Vagina (tissue), 2 donors: ENCODE results near the gene NAA20. TPM values are rescaled to one million over a fixed set of nuclear protein-coding genes. Genes with fewer than 3 reads are reported as not detected.

Experiments used
- DNase-seq, 2 donors: peaks; one replicate each; pipeline ENCODE4 v3.0.0-alpha.2; 2017; ENCODE audit errors: extremely low spot score in 2 of 2
- H3K27ac ChIP-seq: fragments of 200-600 bp; sonication (generic); one replicate; pipeline ENCODE4 v1.5.1; 2019
- H3K27me3 ChIP-seq: fragments of 200-600 bp; sonication (generic); one replicate; pipeline ENCODE4 v1.5.1; 2019
- H3K36me3 ChIP-seq, 2 donors: fragments of 200-600 bp; sonication (generic); one replicate each; pipeline ENCODE4 v1.5.1; 2017 to 2019
- H3K4me1 ChIP-seq: fragments of 200-600 bp; sonication (generic); one replicate; pipeline ENCODE4 v1.5.1; 2019
- H3K4me3 ChIP-seq, 2 donors: fragments of 200-600 bp; sonication (generic); 1 replicate in 1 of 2; 2 replicates in 1 of 2; pipeline ENCODE4 v1.5.1; 2016 to 2019
- H3K9me3 ChIP-seq: fragments of 200-600 bp; sonication (generic); one replicate; pipeline ENCODE4 v1.5.1; 2019
- CTCF ChIP-seq, 3 experiments: fragments of 450-650 bp in 2 of 3; fragments of 200-600 bp in 1 of 3; sonication (generic) in 1 of 3; IDR thresholded peaks; one replicate each; pipeline ENCODE4 v1.5.1; 2017 to 2019; ENCODE audit warnings: antibody characterized with exemption in 3 of 3, mild to moderate bottlenecking in 2 of 3, moderate library complexity in 2 of 3
- POLR2A ChIP-seq, 2 donors: fragments of 450-650 bp; IDR thresholded peaks; one replicate each; pipeline ENCODE4 v1.6.1; 2017; ENCODE audit warnings: antibody characterized with exemption in 2 of 2, mild to moderate bottlenecking in 2 of 2, moderate library complexity in 2 of 2
- POLR2AphosphoS5 ChIP-seq, 2 donors: sonication (generic); formaldehyde crosslinking; IDR thresholded peaks; one replicate each; pipeline ENCODE4 v1.9.0; 2017; ENCODE audit warnings: antibody characterized with exemption in 2 of 2, mild to moderate bottlenecking in 2 of 2, low read depth in 1 of 2; ENCODE audit not compliant: insufficient read depth in 1 of 2
- intact Hi-C: fragments of 100-400 bp; cut with DNase I; formaldehyde crosslinking; loops from one replicate; pipeline ENCODE4 v1.15.1; 2023
- total RNA-seq: library from RNA; depleted of rRNA; stranded (reverse); fragments of >200 nt; gene quantifications from one replicate; pipeline ENCODE4 v1.2.3, GENCODE V29; 2016

NAA20 gene
- total RNA-seq, 1 donor from 2014 or later: 28.2 TPM

GRCh38 chr20:20073801-20074371 is 56.7 kb downstream of the NAA20 start:
- TF ChIP-seq POLR2A (IDR thresholded peaks at IDR 0.05): no peak
- no peak for TF ChIP-seq POLR2AphosphoS5 (IDR thresholded peaks at IDR 0.05; ENCODE audit: insufficient read depth in 1 of 2, low read depth in 1 of 2)
- no peak for TF ChIP-seq CTCF (IDR thresholded peaks at IDR 0.05)
- intact Hi-C loops: no loop called here
- H3K4me1 ChIP-seq: no peaks in the 10 kb centered on the region

GRCh38 chr20:20075032-20075431 is 57.9 kb downstream of the NAA20 start:
- intact Hi-C loops: no loop called here
- no peaks in the 10 kb centered on the region for H3K36me3 ChIP-seq
- H3K4me3 ChIP-seq: no peak overlapping the region
- H3K27ac ChIP-seq: no peak overlapping the region
- no peaks in the 10 kb centered on the region for H3K27me3 ChIP-seq
- DNase-seq: no peak
- no peaks in the 10 kb centered on the region for H3K9me3 ChIP-seq
- no peaks in the 10 kb centered on the region for H3K4me1 ChIP-seq
- TF ChIP-seq CTCF (IDR thresholded peaks at IDR 0.05) (no peak), POLR2A (IDR thresholded peaks at IDR 0.05) (no peak), POLR2AphosphoS5 (IDR thresholded peaks at IDR 0.05; ENCODE audit: insufficient read depth in 1 of 2, low read depth in 1 of 2) (no peak)

More at GRCh38 chr20:20073801-20074371, 56.7 kb downstream of the NAA20 start:
- no peak for DNase-seq
- H3K27me3 ChIP-seq: no peaks in the 10 kb centered on the region
- no peak overlapping the region for H3K27ac ChIP-seq
- H3K4me3 ChIP-seq: no peak overlapping the region
- H3K36me3 ChIP-seq: no peaks in the 10 kb centered on the region
- H3K9me3 ChIP-seq: no peaks in the 10 kb centered on the region

- Histone ChIP-seq H3K4me1 (no peaks in the 10 kb centered on the region), H3K9me3 (no peaks in the 10 kb centered on the region), H3K27ac (no peak overlapping the region), H3K4me3 (no peak overlapping the region), H3K27me3 (no peaks in the 10 kb centered on the region), H3K36me3 (no peaks in the 10 kb centered on the region)
- TF ChIP-seq POLR2AphosphoS5 (IDR thresholded peaks at IDR 0.05; ENCODE audit: insufficient read depth in 1 of 2, low read depth in 1 of 2) (no peak), POLR2A (IDR thresholded peaks at IDR 0.05) (no peak), CTCF (IDR thresholded peaks at IDR 0.05) (no peak)
- intact Hi-C loops: no loop called here
- DNase-seq: no peak
These were observed 59.3 kb downstream of the NAA20 start for GRCh38 chr20:20076297-20077065.

- Histone ChIP-seq H3K4me3 (no peak overlapping the region), H3K27me3 (no peaks in the 10 kb centered on the region), H3K36me3 (no peaks in the 10 kb centered on the region), H3K9me3 (no peaks in the 10 kb centered on the region), H3K4me1 (no peaks in the 10 kb centered on the region), H3K27ac (no peak overlapping the region)
- DNase-seq: no peak
- TF ChIP-seq POLR2AphosphoS5 (IDR thresholded peaks at IDR 0.05; ENCODE audit: insufficient read depth in 1 of 2, low read depth in 1 of 2) (no peak), CTCF (IDR thresholded peaks at IDR 0.05) (no peak), POLR2A (IDR thresholded peaks at IDR 0.05) (no peak)
- intact Hi-C loops: no loop called here
These were observed 60.9 kb downstream of the NAA20 start for GRCh38 chr20:20078041-20078440.
